GM23338 (cell line): ENCODE results near the gene DCAF7. TPM values are rescaled to one million over a fixed set of nuclear protein-coding genes. Genes with fewer than 3 reads are reported as not detected.
A peak's percentile ranks its signal among the peaks of the same experiment; 100 is the strongest.

ENCODE experiments used
- ATAC-seq: fragments of 200-7000 bp; cut with Tn5 transposase; 3 replicates; pipeline ENCODE4 v1.9.1; 2020
- DNase-seq: peaks from one replicate; pipeline ENCODE4 v3.0.0-alpha.2; 2015; ENCODE audit warnings: low spot score
- H2AFZ ChIP-seq: fragments of 200-600 bp; sonication (generic); 2 replicates; pipeline ENCODE4 v1.8.0; 2016; ENCODE audit warnings: antibody characterized with exemption, mild to moderate bottlenecking, moderate library complexity
- H3F3A ChIP-seq: fragments of 200-600 bp; sonication (generic); replicated peaks from 2 replicates; pipeline ENCODE4 v1.8.0; 2017; ENCODE audit warnings: antibody characterized with exemption, mixed run types, low read depth
- H3K27ac ChIP-seq: fragments of 200-600 bp; sonication (generic); 2 replicates; pipeline ENCODE4 v1.6.1; 2016; ENCODE audit warnings: low read depth
- H3K27me3 ChIP-seq: fragments of 200-600 bp; sonication (generic); 2 replicates; pipeline ENCODE4 v1.8.0; 2016; ENCODE audit warnings: mild to moderate bottlenecking, mixed run types, moderate library complexity; ENCODE audit not compliant: insufficient read depth
- H3K36me3 ChIP-seq: fragments of 200-600 bp; sonication (generic); 2 replicates; pipeline ENCODE4 v1.8.0; 2016; ENCODE audit warnings: mild to moderate bottlenecking; ENCODE audit not compliant: insufficient read depth
- H3K4me1 ChIP-seq: fragments of 200-600 bp; sonication (generic); 2 replicates; pipeline ENCODE4 v1.8.0; 2016; ENCODE audit warnings: mild to moderate bottlenecking, moderate library complexity; ENCODE audit not compliant: insufficient read depth
- H3K4me2 ChIP-seq: fragments of 200-600 bp; sonication (generic); 2 replicates; pipeline ENCODE4 v1.7.1; 2017; ENCODE audit warnings: mixed run types
- H3K4me3 ChIP-seq: fragments of 200-600 bp; sonication (generic); 2 replicates; pipeline ENCODE4 v1.6.1; 2016; ENCODE audit warnings: mixed run types
- H3K79me2 ChIP-seq: fragments of 200-600 bp; sonication (generic); replicated peaks from 2 replicates; pipeline ENCODE4 v1.8.0; 2017; ENCODE audit warnings: mild to moderate bottlenecking; ENCODE audit not compliant: insufficient read depth
- H3K9me2 ChIP-seq: fragments of 200-600 bp; sonication (generic); 2 replicates; pipeline ENCODE4 v1.8.0; 2017; ENCODE audit not compliant: insufficient read depth
- H4K20me1 ChIP-seq: fragments of 200-600 bp; sonication (generic); replicated peaks from 2 replicates; pipeline ENCODE4 v1.8.0; 2017; ENCODE audit warnings: mild to moderate bottlenecking; ENCODE audit not compliant: insufficient read depth
- H3K27ac Mint-ChIP-seq: 2 replicates; pipeline ENCODE4 v1.8.0; 2020; ENCODE audit warnings: inconsistent platforms, mild to moderate bottlenecking, moderate library complexity, mixed read lengths
- H3K27me3 Mint-ChIP-seq: 3 replicates; pipeline ENCODE4 v1.8.0; 2022; ENCODE audit warnings: low read depth, mild to moderate bottlenecking, moderate library complexity, mixed read lengths, inconsistent platforms; ENCODE audit not compliant: insufficient read depth, poor library complexity
- H3K36me3 Mint-ChIP-seq: 3 replicates; pipeline ENCODE4 v1.8.0; 2021; ENCODE audit warnings: low read depth, mild to moderate bottlenecking, inconsistent platforms, moderate library complexity, mixed read lengths
- H3K4me1 Mint-ChIP-seq: 3 replicates; pipeline ENCODE4 v1.8.0; 2020; ENCODE audit warnings: mild to moderate bottlenecking, inconsistent platforms, mixed read lengths
- H3K4me3 Mint-ChIP-seq: 3 replicates; pipeline ENCODE4 v1.8.0; 2021; ENCODE audit warnings: moderate library complexity, mild to moderate bottlenecking, inconsistent platforms, mixed read lengths
- H3K9me3 Mint-ChIP-seq: 3 replicates; pipeline ENCODE4 v1.8.0; 2020; ENCODE audit warnings: moderate library complexity, mild to moderate bottlenecking, inconsistent platforms, mixed read lengths
- CREB1 ChIP-seq: fragments of 250-450 bp; sonication (Bioruptor Pico); IDR thresholded peaks from 2 replicates; pipeline ENCODE4 v1.5.0; 2020; ENCODE audit warnings: low read depth, mild to moderate bottlenecking, moderate library complexity
- CTCF ChIP-seq, 2 experiments: fragments of 200-600 bp in 1 of 2; sonication (generic) in 1 of 2; conservative IDR thresholded peaks; 2 replicates each; pipeline versions ENCODE4 v1.5.1 to v1.6.1; 2016 to 2017; ENCODE audit warnings: antibody characterized with exemption in 2 of 2, low read depth in 2 of 2, mild to moderate bottlenecking in 2 of 2, moderate library complexity in 1 of 2
- EZH2 ChIP-seq: fragments of 200-600 bp; sonication (generic); IDR thresholded peaks from one replicate; pipeline ENCODE4 v1.8.0; 2017; ENCODE audit warnings: antibody characterized with exemption, mild to moderate bottlenecking, low read depth; ENCODE audit not compliant: unreplicated experiment
- EZH2phosphoT487 ChIP-seq: fragments of 200-600 bp; sonication (generic); IDR thresholded peaks from one replicate; pipeline ENCODE4 v1.8.1; 2018; ENCODE audit warnings: antibody characterized with exemption; ENCODE audit not compliant: unreplicated experiment
- JUNB ChIP-seq: IDR thresholded peaks from one replicate; pipeline ENCODE4 v1.6.1; 2016; ENCODE audit warnings: antibody characterized with exemption; ENCODE audit not compliant: unreplicated experiment
- NANOG ChIP-seq: IDR thresholded peaks from 2 replicates; pipeline ENCODE4 v1.6.1; 2016; ENCODE audit warnings: antibody characterized with exemption, borderline replicate concordance
- POLR2AphosphoS5 ChIP-seq: IDR thresholded peaks from 2 replicates; pipeline ENCODE4 v1.6.1; 2016; ENCODE audit warnings: antibody characterized with exemption, low read depth
- REST ChIP-seq: IDR thresholded peaks from one replicate; pipeline ENCODE4 v1.6.1; 2018; ENCODE audit warnings: antibody characterized with exemption; ENCODE audit not compliant: unreplicated experiment
- STAT1 ChIP-seq: IDR thresholded peaks from one replicate; pipeline ENCODE4 v1.6.1; 2016; ENCODE audit warnings: antibody characterized with exemption; ENCODE audit not compliant: unreplicated experiment
- ZNF114 ChIP-seq: fragments of 250-450 bp; sonication (Bioruptor Pico); IDR thresholded peaks from 2 replicates; pipeline ENCODE4 v1.5.0; 2020; ENCODE audit warnings: mild to moderate bottlenecking, moderate library complexity
- ZNF331 ChIP-seq: fragments of 250-450 bp; sonication (Bioruptor Pico); IDR thresholded peaks from 2 replicates; pipeline ENCODE4 v1.5.0; 2020; ENCODE audit warnings: low read depth, mild to moderate bottlenecking, moderate library complexity
- polyA plus RNA-seq: library from polyadenylated mRNA; unstranded; fragments of >200 nt; fragmentation: Nextera tagmentation; extraction: Ambion mirVana; gene quantifications from 2 replicates; pipeline ENCODE4 v1.2.1, GENCODE V29; 2016
- total RNA-seq: library from RNA; depleted of rRNA; stranded (reverse); fragments of >200 nt; shearing (Covaris generic); gene quantifications from 2 replicates; pipeline ENCODE4 v1.2.3, GENCODE V29; 2014

Gene DCAF7
- total and polyA plus RNA-seq, 2 experiments from 2014 or later: 31.3 to 60.1 TPM

GRCh38 chr17:63633742-63634141 lies 83.5 kb downstream of the DCAF7 start:
- Histone ChIP-seq H3F3A (no peaks in the 10 kb centered on the region), H3K9me2 (no peaks in the 10 kb centered on the region), H3K4me2 (peak overlapping the region; percentile 25; the same call in 1 of the 2 replicates), H3K27ac (peak overlapping the region; percentile 57), H3K4me3 (peak overlapping the region; percentile 6; the same call in 1 of the 2 replicates), H3K36me3 (no peaks in the 10 kb centered on the region), H4K20me1 (peaks cover 12% of the 10 kb centered on the region; the same call in 1 of the 2 replicates), H3K79me2 (peaks cover 25% of the 10 kb centered on the region), H3K27me3 (no peaks in the 10 kb centered on the region), H2AFZ (no peak overlapping the region), H3K4me1 (peaks cover 24% of the 10 kb centered on the region)
- H3K4me1 Mint-ChIP-seq: peaks cover 23% of the 10 kb centered on the region
- ATAC-seq (peak; percentile 50), DNase-seq (peak; percentile 28)
- H3K36me3 Mint-ChIP-seq: peaks cover 8% of the 10 kb centered on the region; the same call in 2 of the 3 replicates
- H3K27me3 Mint-ChIP-seq: no peaks in the 10 kb centered on the region
- H3K4me3 Mint-ChIP-seq: no peak overlapping the region
- H3K9me3 Mint-ChIP-seq: no peaks in the 10 kb centered on the region
- H3K27ac Mint-ChIP-seq: peak overlapping the region; percentile 89
- no peak for TF ChIP-seq JUNB
- no peak for TF ChIP-seq REST
- no peak for TF ChIP-seq ZNF114
- no peak for TF ChIP-seq POLR2AphosphoS5
- TF ChIP-seq NANOG: no peak
- TF ChIP-seq STAT1: no peak
- TF ChIP-seq CTCF (conservative IDR thresholded peaks at IDR 0.05; ENCODE audit: low read depth in 2 of 2): no peak

GRCh38 chr17:63634163-63634562 lies 83.9 kb downstream of the DCAF7 start:
- no peaks in the 10 kb centered on the region for H3K27me3 ChIP-seq
- H3F3A ChIP-seq: no peaks in the 10 kb centered on the region
- peak overlapping the region; percentile 89 for H3K27ac Mint-ChIP-seq
- peak overlapping the region; percentile 6; the same call in 1 of the 2 replicates for H3K4me3 ChIP-seq
- peaks cover 14% of the 10 kb centered on the region; the same call in 1 of the 2 replicates for H4K20me1 ChIP-seq
- no peaks in the 10 kb centered on the region for H3K9me3 Mint-ChIP-seq
- peak; percentile 48 for DNase-seq
- peaks cover 20% of the 10 kb centered on the region for H3K79me2 ChIP-seq
- H3K27me3 Mint-ChIP-seq: no peaks in the 10 kb centered on the region
- H2AFZ ChIP-seq: no peak overlapping the region
- no peak overlapping the region for H3K4me3 Mint-ChIP-seq
- peak; percentile 62 for ATAC-seq
- no peaks in the 10 kb centered on the region for H3K9me2 ChIP-seq
- H3K4me1 Mint-ChIP-seq: peaks cover 23% of the 10 kb centered on the region
- no peaks in the 10 kb centered on the region for H3K36me3 ChIP-seq
- H3K27ac ChIP-seq: peak overlapping the region; percentile 57; the same call in 1 of the 2 replicates
- peaks cover 8% of the 10 kb centered on the region; the same call in 2 of the 3 replicates for H3K36me3 Mint-ChIP-seq
- H3K4me2 ChIP-seq: peak overlapping the region; percentile 25; the same call in 1 of the 2 replicates
- peaks cover 24% of the 10 kb centered on the region for H3K4me1 ChIP-seq
- TF ChIP-seq ZNF331 (CRISPR knock-in tag) (no peak), POLR2AphosphoS5 (no peak), EZH2phosphoT487 (no peak), EZH2 (no peak), REST (no peak), CREB1 (CRISPR knock-in tag) (no peak), ZNF114 (no peak), STAT1 (no peak)
